ENCODE results near the gene KIAA1328. TPM values are rescaled to one million over a fixed set of nuclear protein-coding genes. Genes with fewer than 3 reads are reported as not detected.

Gene KIAA1328
- total and polyA plus RNA-seq, 2 donors (not counting 3 experiments of a cell fraction or from before 2014, with no cell fraction given), result 2.7 to 6.5 TPM

GRCh38 chr18:37276111-37276890, 447.4 kb downstream of the KIAA1328 start:
- no peak overlapping the region for H3K4me2 ChIP-seq (ENCODE audit: insufficient read depth, low read length)
- H3K79me2 ChIP-seq (ENCODE audit: control insufficient read depth, insufficient read depth, low read length), result no peaks in the 10 kb centered on the region
- H3K27me3 ChIP-seq (ENCODE audit: control insufficient read depth in 2 of 2, insufficient read depth in 2 of 2, low read length in 2 of 2), result peaks cover 7 to 9% of the 10 kb centered on the region in 2 experiments
- no peak overlapping the region for H3K27ac ChIP-seq (ENCODE audit: insufficient read depth, low read depth, low read length)
- H2AFZ ChIP-seq (ENCODE audit: low read depth, low read length), result no peak overlapping the region
- no peak for DNase-seq (ENCODE audit: low read depth, low spot score)
- H4K20me1 ChIP-seq (replicated peaks; ENCODE audit: control insufficient read depth, extremely low read depth, insufficient read depth, low read length), result no peaks in the 10 kb centered on the region
- POLR2A ChIA-PET, result no interaction called here
- no peaks in the 10 kb centered on the region for H3K36me3 ChIP-seq (ENCODE audit: control insufficient read depth in 2 of 2, extremely low read depth in 1 of 2, insufficient read depth in 2 of 2, low read length in 2 of 2)
- no peak for TF ChIP-seq POLR2AphosphoS5 (IDR thresholded peaks at IDR 0.05; ENCODE audit: insufficient read depth, low read depth, low read length)
- TF ChIP-seq GATA2 (IDR thresholded peaks at IDR 0.05; ENCODE audit: insufficient read depth, insufficient read length, low read depth, low read length), result no peak
- no peak for TF ChIP-seq MYC (IDR thresholded peaks at IDR 0.05; ENCODE audit: low read depth, low read length)
- no peak for TF ChIP-seq POLR2A (IDR thresholded peaks at IDR 0.05; ENCODE audit: low read depth, low read length)
- TF ChIP-seq MAX (IDR thresholded peaks at IDR 0.05; ENCODE audit: insufficient read depth, insufficient read length), result no peak
- TF ChIP-seq EZH2 (IDR thresholded peaks at IDR 0.05; ENCODE audit: borderline replicate concordance, low read depth, low read length, severe bottlenecking), result peak; percentile 34
- TF ChIP-seq FOS (IDR thresholded peaks at IDR 0.05; ENCODE audit: borderline replicate concordance, insufficient read depth, low read length), result no peak
- TF ChIP-seq CTCF (IDR thresholded peaks at IDR 0.05; ENCODE audit: extremely low read depth in 1 of 2, insufficient read depth in 1 of 2, low read depth in 1 of 2, low read length in 2 of 2), result no peak
- TF ChIP-seq JUN (IDR thresholded peaks at IDR 0.05; ENCODE audit: borderline replicate concordance, insufficient read depth, insufficient read length, low read depth), result no peak
- no peak overlapping the region for H3K4me3 ChIP-seq (replicated peaks in 1 of 3; ENCODE audit: insufficient read depth in 1 of 3, low read depth in 1 of 3, low read length in 3 of 3)
- dilution Hi-C loops (cut with MboI; ENCODE audit: extremely low pct_ligation_motif_present, low sequenced_read_pairs) (no loop called here), intact Hi-C loops (cut with micrococcal nuclease) (no loop called here)
- H3K9me3 ChIP-seq (replicated peaks; ENCODE audit: control insufficient read depth, insufficient read depth, low read length), result no peaks in the 10 kb centered on the region
- no peaks in the 10 kb centered on the region for H3K9me1 ChIP-seq (replicated peaks; ENCODE audit: control insufficient read depth, extremely low read depth, insufficient read depth, low read length)
- no peak overlapping the region for H3K9ac ChIP-seq (replicated peaks; ENCODE audit: extremely low read depth, insufficient read depth, low read length)
- FAIRE-seq, result no peak
- no TSS peak for BruUV-seq (replicated peaks)
- H3K4me1 ChIP-seq (ENCODE audit: control insufficient read depth, extremely low read depth, insufficient read depth, low read length), result no peaks in the 10 kb centered on the region
- CTCF ChIA-PET, result interaction anchor here (1.6 kb wide), 1 partner anchor 13 kb away, joined by 3 read pairs; no protein-coding TSS in a partner anchor
